SIG-M5 treated with dmso at 0.1 percent for 504 hours (cell line): Measurements from ENCODE around the gene FN1.
"Not testable (repeated sequence)": the region's sequence is repeated elsewhere in the genome, so short reads cannot be mapped to it uniquely, and the experiment has no call there.

Experiments
- DNase-seq: peaks from one replicate; lab custom pipeline; 2025; ENCODE audit not compliant: unreplicated experiment; lab: John Stamatoyannopoulos, UW

The FN1 gene

GRCh38 chr2:215354771-215355695, 80.8 kb downstream of the FN1 start:
- DNase-seq = no peak

GRCh38 chr2:215352602-215353001, 83.3 kb downstream of the FN1 start:
- no peak for DNase-seq

- DNase-seq = no peak
These were observed 88.0 kb downstream of the FN1 start for GRCh38 chr2:215347878-215348277.

- DNase-seq = no peak
These were observed 96.8 kb downstream of the FN1 start for GRCh38 chr2:215338883-215339679.

DNA sequence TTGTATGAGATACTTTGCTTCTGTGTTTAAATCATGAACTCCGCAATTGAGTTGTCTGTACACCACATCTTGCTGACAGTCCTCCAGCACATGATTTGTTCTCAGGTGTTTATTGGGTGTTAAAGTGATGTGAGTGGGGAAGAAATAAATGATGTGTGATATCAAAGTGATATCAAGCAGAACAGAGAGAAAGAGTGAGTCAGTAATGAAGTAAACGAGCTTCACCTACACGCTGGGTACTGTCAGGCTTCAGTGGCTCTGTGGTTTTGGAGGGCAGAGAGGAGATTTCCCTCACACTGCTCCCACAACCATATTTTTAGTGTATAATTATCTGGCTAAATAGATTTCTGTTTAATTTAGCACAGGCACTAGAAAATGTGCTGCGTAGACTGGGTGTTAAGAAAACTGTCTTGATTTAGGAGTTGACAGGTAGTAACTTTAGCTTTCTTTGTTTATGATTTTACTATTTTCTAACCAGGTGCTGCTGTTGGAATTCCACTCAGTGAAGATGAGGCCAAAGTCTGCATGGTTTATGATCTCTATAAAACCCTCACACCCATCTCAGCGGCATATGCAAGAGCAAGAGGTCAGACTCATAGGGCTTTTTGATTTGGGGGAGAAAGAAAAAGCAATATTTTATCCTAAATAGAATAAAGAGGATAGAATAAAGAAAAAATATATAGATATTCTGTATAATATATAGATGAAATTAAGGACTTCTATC, 102.8 kb downstream of the FN1 start:
- no peak for DNase-seq

DNA sequence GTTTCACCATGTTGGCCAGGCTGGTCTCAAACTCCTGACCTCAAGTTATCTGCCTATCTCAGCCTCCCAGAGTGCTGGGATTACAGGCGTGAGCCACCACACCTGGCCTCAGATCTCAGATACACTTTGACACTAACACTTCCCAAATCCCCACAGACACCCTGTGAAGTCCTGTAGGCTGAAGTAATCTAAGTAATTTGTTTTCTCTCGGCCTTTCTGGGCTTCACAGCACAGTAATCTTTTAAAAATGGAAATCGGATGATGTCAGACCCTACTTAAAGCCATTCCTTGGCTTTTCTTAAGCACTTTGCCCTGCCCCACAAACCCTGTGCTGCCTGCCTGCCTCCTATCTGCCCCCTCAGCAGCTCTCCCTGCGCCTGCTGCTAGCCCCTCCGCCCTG, 107.8 kb downstream of the FN1 start:
- DNase-seq = no peak

- no peak for DNase-seq
These were observed 111.1 kb downstream of the FN1 start for GRCh38 chr2:215324811-215325210.

- no peak for DNase-seq
These were observed 115.2 kb downstream of the FN1 start for GRCh38 chr2:215320679-215321078.

DNA sequence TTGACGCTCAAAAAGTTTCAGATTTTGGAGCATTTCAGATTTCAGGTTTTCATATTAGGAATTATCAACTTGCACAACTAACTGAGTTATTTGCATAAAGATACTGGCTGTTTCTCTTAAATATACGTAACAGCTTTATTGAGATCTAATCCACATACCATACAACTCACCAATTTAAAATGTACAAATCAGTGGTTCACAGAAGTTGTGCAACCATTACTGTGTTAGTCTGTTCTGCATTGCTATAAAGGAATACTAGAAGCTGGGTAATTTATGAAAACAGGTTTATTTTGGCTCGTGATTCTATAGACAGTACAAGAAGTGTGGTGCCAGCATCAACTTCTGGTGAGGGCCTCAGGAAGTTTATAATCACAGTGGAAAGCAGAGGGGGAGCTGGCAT, 115.8 kb downstream of the FN1 start:
- no peak for DNase-seq

DNA sequence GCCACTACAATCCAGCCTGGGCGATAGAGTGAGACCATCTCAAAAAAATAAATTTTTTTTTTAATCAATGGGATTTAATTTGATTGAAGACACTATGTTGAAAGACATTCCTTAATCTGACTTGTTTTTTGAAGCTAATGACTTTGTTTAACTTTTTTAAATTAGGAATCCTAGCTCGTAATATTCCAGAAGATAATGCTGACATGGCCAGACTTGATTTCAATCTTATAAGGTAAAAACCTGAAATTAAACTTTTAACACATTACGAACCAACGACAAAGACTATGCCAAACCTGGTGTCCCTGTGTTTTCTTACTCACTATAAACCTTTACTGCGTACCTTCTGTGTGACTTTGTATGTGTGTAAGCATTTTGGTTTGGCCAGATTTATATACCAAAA, 116.4 kb downstream of the FN1 start:
- no peak for DNase-seq

- DNase-seq = no peak
These were observed 119.5 kb downstream of the FN1 start for GRCh38 chr2:215316336-215316735.

- DNase-seq = no peak
These were observed 120.6 kb downstream of the FN1 start for GRCh38 chr2:215315301-215315700.

DNA sequence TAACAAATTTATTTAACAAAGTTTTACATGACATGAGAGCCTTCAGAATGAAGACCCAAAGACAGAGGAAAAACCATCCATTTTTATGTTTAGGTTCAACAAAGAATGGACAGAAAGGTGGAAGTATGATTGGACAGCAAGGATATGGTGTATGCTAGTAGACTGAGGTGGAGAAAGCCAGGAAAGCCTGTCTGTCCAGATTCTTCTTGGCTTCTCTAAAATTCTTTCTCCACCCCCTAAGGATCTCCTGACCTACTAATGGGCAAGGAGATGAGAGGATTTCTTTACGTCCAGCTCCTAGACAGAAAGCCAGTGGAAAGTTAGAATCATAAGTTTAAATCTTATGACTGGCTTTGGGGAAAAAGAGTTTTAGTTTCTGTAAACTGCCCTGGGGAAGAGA, 121.0 kb downstream of the FN1 start:
- peak; percentile 49 for DNase-seq

DNA sequence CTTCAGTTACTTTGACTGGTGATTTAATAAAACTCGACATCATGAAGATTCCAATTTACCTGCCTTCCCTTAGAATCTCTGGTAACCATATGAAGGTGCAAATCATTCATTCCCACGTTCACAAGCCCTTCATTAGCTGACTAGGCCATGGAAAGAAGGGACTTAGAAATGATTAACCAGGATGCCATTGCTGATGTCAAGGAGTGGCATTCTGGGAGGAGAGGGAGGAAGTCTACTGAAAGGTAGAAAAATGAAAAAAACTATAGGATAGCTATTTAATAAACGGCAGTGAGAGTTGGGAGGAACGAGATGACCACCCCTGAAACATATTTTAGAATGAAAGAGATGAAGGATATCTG, 122.6 kb downstream of the FN1 start:
- DNase-seq = no peak

DNA sequence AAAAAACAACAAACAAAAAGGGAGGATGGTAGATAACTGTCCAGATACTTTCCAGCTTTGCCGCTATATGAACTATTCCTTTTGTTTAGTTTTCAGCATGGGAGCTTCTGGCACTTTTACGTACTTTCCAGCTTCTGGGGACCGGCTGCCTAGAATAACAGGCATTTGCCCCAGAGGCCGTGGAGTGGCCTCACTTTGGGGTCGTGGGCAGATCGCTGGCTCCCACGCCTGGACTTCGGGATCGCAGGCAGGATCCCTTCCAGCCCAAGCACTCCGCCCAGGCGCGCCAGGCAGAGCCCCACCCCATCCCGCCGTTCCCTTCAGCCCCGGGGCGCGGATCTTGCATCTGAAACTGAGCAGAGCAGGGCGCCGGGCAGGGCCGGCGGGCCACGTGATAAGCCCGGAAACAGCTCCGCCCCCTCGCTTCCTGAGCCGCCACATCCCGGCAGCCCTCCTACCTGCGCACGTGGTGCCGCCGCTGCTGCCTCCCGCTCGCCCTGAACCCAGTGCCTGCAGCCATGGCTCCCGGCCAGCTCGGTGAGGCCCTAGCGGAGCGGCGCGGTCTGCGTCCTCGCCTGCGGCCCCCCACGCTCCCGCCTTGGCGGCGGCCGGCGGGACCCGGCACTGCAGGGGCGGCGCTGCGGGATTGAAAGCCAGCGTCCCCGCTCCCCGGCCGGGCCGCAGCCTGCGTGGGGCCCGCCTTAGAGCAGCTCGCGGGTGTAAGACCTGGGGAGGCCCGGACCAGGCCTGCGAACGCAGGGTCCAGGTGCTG, 124.1 kb downstream of the FN1 start, which contains the start of gene ATIC:
Gene ATIC (plus strand): TSS at position 435 of the 772 bp plus-strand sequence. CDS start 84 bp downstream, at position 519.
- DNase-seq = peak; percentile 95

- DNase-seq = not testable (repeated sequence)
These were observed 124.6 kb downstream of the FN1 start for GRCh38 chr2:215311259-215311624.
